ENCODE data around the gene NKG7.
A peak's percentile ranks its signal among the peaks of the same experiment; 100 is the strongest.

The NKG7 gene

GRCh38 chr19:51391073-51391611 lies 18.7 kb upstream of the NKG7 start:
- Histone ChIP-seq H2BK15ac (ENCODE audit: low read length) (peak overlapping the region; percentile 89), H3K4ac (ENCODE audit: low read length) (no peak overlapping the region)
- no CpG with 5 or more reads among the region's 8 CpGs for WGBS, 2 donors (ENCODE audit: extremely low coverage in 2 of 2, insufficient read length in 2 of 2, insufficient replicate concordance in 1 of 2)

DNA sequence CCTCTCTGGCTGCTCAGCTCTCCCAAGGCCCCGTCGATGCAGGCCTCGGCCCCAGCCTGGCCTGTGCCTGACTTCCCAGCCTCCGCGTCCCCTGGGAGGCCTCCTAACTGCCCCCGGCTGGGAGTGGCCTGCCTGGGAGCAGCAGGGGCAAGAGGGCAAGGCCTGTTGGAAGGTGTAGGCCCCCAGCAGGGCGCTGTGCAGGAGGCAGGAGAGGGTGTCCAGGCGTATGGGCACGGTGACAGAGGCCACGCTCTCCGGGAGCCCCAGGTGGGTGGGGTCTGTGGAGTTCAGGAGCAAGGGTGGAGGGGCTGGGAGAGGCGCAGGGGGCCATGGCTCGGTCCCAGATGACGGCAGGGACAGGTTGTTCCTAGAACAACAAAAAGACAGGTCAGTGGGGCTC lies 16.7 kb upstream of the NKG7 start:
- no CpG with 5 or more reads among the region's 14 CpGs for WGBS, 2 donors (ENCODE audit: extremely low coverage in 2 of 2, insufficient read length in 2 of 2, insufficient replicate concordance in 1 of 2)

More at GRCh38 chr19:51391073-51391611, 18.7 kb upstream of the NKG7 start:
- Histone ChIP-seq H3K27ac (replicated peaks; ENCODE audit: low read length) (no peak overlapping the region), H4K91ac (ENCODE audit: low read depth, low read length, poor library complexity) (no peak overlapping the region), H3K9me3 (replicated peaks in 1 of 2; ENCODE audit: control insufficient read depth in 2 of 2, insufficient read depth in 1 of 2, low read depth in 1 of 2, low read length in 2 of 2) (no peaks in the 10 kb centered on the region), H3K14ac (ENCODE audit: low read length) (no peak overlapping the region), H3K4me1 (ENCODE audit: control insufficient read depth in 2 of 2, insufficient read depth in 1 of 2, low read depth in 1 of 2, low read length in 2 of 2) (peaks cover 8 to 28% of the 10 kb centered on the region in 2 donors), H3K4me2 (ENCODE audit: insufficient read depth, low read length, poor library complexity, severe bottlenecking) (no peak overlapping the region), H4K8ac (ENCODE audit: low read depth, low read length) (no peak overlapping the region), H3K18ac (ENCODE audit: low read length) (no peak overlapping the region), H2AK5ac (ENCODE audit: low read depth, low read length) (peak overlapping the region; percentile 11), H3K36me3 (replicated peaks in 1 of 2; ENCODE audit: control insufficient read depth in 2 of 2, insufficient read depth in 2 of 2, low read length in 2 of 2) (no peaks in the 10 kb centered on the region), H2BK120ac (ENCODE audit: low read depth, low read length) (no peak overlapping the region), H3K23ac (ENCODE audit: low read depth, low read length, poor library complexity) (no peak overlapping the region), H3K4me3 (ENCODE audit: low read length in 2 of 2) (no peak overlapping the region), H2BK12ac (ENCODE audit: low read length) (no peak overlapping the region), H2BK5ac (ENCODE audit: low read length) (no peak overlapping the region), H3K27me3 (ENCODE audit: control insufficient read depth in 3 of 3, insufficient read depth in 3 of 3, low read depth in 1 of 3, low read length in 3 of 3) (no peaks in the 10 kb centered on the region), H3K9ac (ENCODE audit: low read depth, low read length, poor library complexity) (no peak overlapping the region), H3K79me1 (ENCODE audit: low read depth, low read length) (no peaks in the 10 kb centered on the region), H2AFZ (ENCODE audit: low read length) (peak overlapping the region; percentile 76)
- no peak for DNase-seq (ENCODE audit: low spot score)

GRCh38 chr19:51387924-51388389 lies 15.5 kb upstream of the NKG7 start, which contains the start of gene LIM2:
LIM2 (minus strand) TSS chr19:51387974; CDS start chr19:51387443, 531 bp downstream.
- Histone ChIP-seq H2AFZ (ENCODE audit: low read length) (peak within 1 kb of the TSS; percentile 78), H3K9ac (ENCODE audit: low read depth, low read length, poor library complexity) (no peak within 1 kb of the TSS), H4K91ac (ENCODE audit: low read depth, low read length, poor library complexity) (no peak within 1 kb of the TSS), H4K8ac (ENCODE audit: low read depth, low read length) (peak within 1 kb of the TSS; percentile 86), H3K4me3 (ENCODE audit: low read length in 2 of 2) (no peak within 1 kb of the TSS), H3K14ac (ENCODE audit: low read length) (no peak within 1 kb of the TSS), H2BK120ac (ENCODE audit: low read depth, low read length) (peak within 1 kb of the TSS; percentile 96), H2BK15ac (ENCODE audit: low read length) (peak within 1 kb of the TSS; percentile 98), H3K9me3 (replicated peaks in 1 of 2; ENCODE audit: control insufficient read depth in 2 of 2, insufficient read depth in 1 of 2, low read depth in 1 of 2, low read length in 2 of 2) (no peaks in the 10 kb centered on the region), H3K27ac (replicated peaks; ENCODE audit: low read length) (peak within 1 kb of the TSS; percentile 76), H3K27me3 (ENCODE audit: control insufficient read depth in 3 of 3, insufficient read depth in 3 of 3, low read depth in 1 of 3, low read length in 3 of 3) (no peaks in the 10 kb centered on the region), H2AK5ac (ENCODE audit: low read depth, low read length) (peak within 1 kb of the TSS; percentile 99), H3K4me1 (ENCODE audit: control insufficient read depth in 2 of 2, insufficient read depth in 1 of 2, low read depth in 1 of 2, low read length in 2 of 2) (peaks cover 8 to 20% of the 10 kb centered on the region in 2 donors), H3K4ac (ENCODE audit: low read length) (no peak within 1 kb of the TSS), H3K23ac (ENCODE audit: low read depth, low read length, poor library complexity) (no peak within 1 kb of the TSS), H3K79me1 (ENCODE audit: low read depth, low read length) (no peaks in the 10 kb centered on the region), H3K18ac (ENCODE audit: low read length) (peak within 1 kb of the TSS; percentile 88), H2BK12ac (ENCODE audit: low read length) (peak within 1 kb of the TSS; percentile 75), H3K4me2 (ENCODE audit: insufficient read depth, low read length, poor library complexity, severe bottlenecking) (peak within 1 kb of the TSS; percentile 13), H3K36me3 (replicated peaks in 1 of 2; ENCODE audit: control insufficient read depth in 2 of 2, insufficient read depth in 2 of 2, low read length in 2 of 2) (no peaks in the 10 kb centered on the region), H2BK5ac (ENCODE audit: low read length) (peak within 1 kb of the TSS; percentile 94)
- DNase-seq (ENCODE audit: low spot score): peak; percentile 60
- WGBS, 2 donors (ENCODE audit: extremely low coverage in 2 of 2, insufficient read length in 2 of 2, insufficient replicate concordance in 1 of 2): no CpG with 5 or more reads among the region's 15 CpGs

More for the DNA sequence above, 16.7 kb upstream of the NKG7 start:
- no peaks in the 10 kb centered on the region for H3K79me1 ChIP-seq (ENCODE audit: low read depth, low read length)
- H3K4ac ChIP-seq (ENCODE audit: low read length): no peak overlapping the region
- peaks cover 8 to 22% of the 10 kb centered on the region in 2 donors for H3K4me1 ChIP-seq (ENCODE audit: control insufficient read depth in 2 of 2, insufficient read depth in 1 of 2, low read depth in 1 of 2, low read length in 2 of 2)
- no peaks in the 10 kb centered on the region for H3K9me3 ChIP-seq (replicated peaks in 1 of 2; ENCODE audit: control insufficient read depth in 2 of 2, insufficient read depth in 1 of 2, low read depth in 1 of 2, low read length in 2 of 2)
- peak overlapping the region; percentile 93 for H2AK5ac ChIP-seq (ENCODE audit: low read depth, low read length)
- H3K9ac ChIP-seq (ENCODE audit: low read depth, low read length, poor library complexity): no peak overlapping the region
- no peak overlapping the region for H3K4me2 ChIP-seq (ENCODE audit: insufficient read depth, low read length, poor library complexity, severe bottlenecking)
- H4K91ac ChIP-seq (ENCODE audit: low read depth, low read length, poor library complexity): no peak overlapping the region
- no peak overlapping the region for H3K27ac ChIP-seq (replicated peaks; ENCODE audit: low read length)
- peak overlapping the region; percentile 78 for H2AFZ ChIP-seq (ENCODE audit: low read length)
- H2BK120ac ChIP-seq (ENCODE audit: low read depth, low read length): no peak overlapping the region
- H4K8ac ChIP-seq (ENCODE audit: low read depth, low read length): peak overlapping the region; percentile 21
- no peak overlapping the region for H3K14ac ChIP-seq (ENCODE audit: low read length)
- H3K36me3 ChIP-seq (replicated peaks in 1 of 2; ENCODE audit: control insufficient read depth in 2 of 2, insufficient read depth in 2 of 2, low read length in 2 of 2): no peaks in the 10 kb centered on the region
- H3K27me3 ChIP-seq (ENCODE audit: control insufficient read depth in 3 of 3, insufficient read depth in 3 of 3, low read depth in 1 of 3, low read length in 3 of 3): no peaks in the 10 kb centered on the region
- peak overlapping the region; percentile 29 for H3K23ac ChIP-seq (ENCODE audit: low read depth, low read length, poor library complexity)
- H3K4me3 ChIP-seq (ENCODE audit: low read length in 2 of 2): no peak overlapping the region
- H3K18ac ChIP-seq (ENCODE audit: low read length): peak overlapping the region; percentile 88
- peak overlapping the region; percentile 88 for H2BK5ac ChIP-seq (ENCODE audit: low read length)
- H2BK12ac ChIP-seq (ENCODE audit: low read length): peak overlapping the region; percentile 92
- H2BK15ac ChIP-seq (ENCODE audit: low read length): peak overlapping the region; percentile 82
- DNase-seq (ENCODE audit: low spot score): no peak

GRCh38 chr19:51386882-51387520 lies 14.5 kb upstream of the NKG7 start:
- H3K23ac ChIP-seq (ENCODE audit: low read depth, low read length, poor library complexity): no peak overlapping the region
- WGBS, 2 donors (ENCODE audit: extremely low coverage in 2 of 2, insufficient read length in 2 of 2, insufficient replicate concordance in 1 of 2): no CpG with 5 or more reads among the region's 14 CpGs
- no peaks in the 10 kb centered on the region for H3K36me3 ChIP-seq (replicated peaks in 1 of 2; ENCODE audit: control insufficient read depth in 2 of 2, insufficient read depth in 2 of 2, low read length in 2 of 2)
- peak overlapping the region; percentile 78 for H2AFZ ChIP-seq (ENCODE audit: low read length)
- no peak overlapping the region for H3K4ac ChIP-seq (ENCODE audit: low read length)
- peak overlapping the region; percentile 98 for H2BK15ac ChIP-seq (ENCODE audit: low read length)
- peaks cover 8 to 20% of the 10 kb centered on the region in 2 donors for H3K4me1 ChIP-seq (ENCODE audit: control insufficient read depth in 2 of 2, insufficient read depth in 1 of 2, low read depth in 1 of 2, low read length in 2 of 2)
- DNase-seq (ENCODE audit: low spot score): no peak
- peak overlapping the region; percentile 94 for H2BK5ac ChIP-seq (ENCODE audit: low read length)
- no peaks in the 10 kb centered on the region for H3K79me1 ChIP-seq (ENCODE audit: low read depth, low read length)
- H3K4me3 ChIP-seq (ENCODE audit: low read length in 2 of 2): no peak overlapping the region
- peaks cover 0 to under 1% of the 10 kb centered on the region in 2 donors for H3K9me3 ChIP-seq (replicated peaks in 1 of 2; ENCODE audit: control insufficient read depth in 2 of 2, insufficient read depth in 1 of 2, low read depth in 1 of 2, low read length in 2 of 2)
- H3K18ac ChIP-seq (ENCODE audit: low read length): peak overlapping the region; percentile 66
- no peak overlapping the region for H3K14ac ChIP-seq (ENCODE audit: low read length)
- no peak overlapping the region for H4K8ac ChIP-seq (ENCODE audit: low read depth, low read length)
- H2BK12ac ChIP-seq (ENCODE audit: low read length): peak overlapping the region; percentile 1
- H4K91ac ChIP-seq (ENCODE audit: low read depth, low read length, poor library complexity): no peak overlapping the region
- H3K4me2 ChIP-seq (ENCODE audit: insufficient read depth, low read length, poor library complexity, severe bottlenecking): no peak overlapping the region
- H2AK5ac ChIP-seq (ENCODE audit: low read depth, low read length): peak overlapping the region; percentile 99
- no peak overlapping the region for H3K27ac ChIP-seq (replicated peaks; ENCODE audit: low read length)
- peak overlapping the region; percentile 61 for H2BK120ac ChIP-seq (ENCODE audit: low read depth, low read length)
- no peaks in the 10 kb centered on the region for H3K27me3 ChIP-seq (ENCODE audit: control insufficient read depth in 3 of 3, insufficient read depth in 3 of 3, low read depth in 1 of 3, low read length in 3 of 3)
- no peak overlapping the region for H3K9ac ChIP-seq (ENCODE audit: low read depth, low read length, poor library complexity)

All from neuronal stem cell (in vitro differentiated cells).